Upper lobe of left lung (tissue), 4 donors: ENCODE results near the gene CYP3A5.
"Not testable (repeated sequence)": the region's sequence is repeated elsewhere in the genome, so short reads cannot be mapped to it uniquely, and the experiment has no call there.

Experiments used
- EP300 ChIP-seq, 4 donors: sonication (generic); formaldehyde crosslinking; IDR thresholded peaks; one replicate each; pipeline ENCODE4 v1.5.1; 2017; ENCODE audit warnings: antibody characterized with exemption in 4 of 4, control low read depth in 2 of 4
- POLR2A ChIP-seq, 4 donors: fragments of 450-650 bp; IDR thresholded peaks; one replicate each; pipeline ENCODE4 v1.5.1; 2016 to 2017; ENCODE audit warnings: antibody characterized with exemption in 4 of 4, mild to moderate bottlenecking in 2 of 4
- TF ChIP-seq, protein P1 (sequence below), 6 experiments: fragments of 450-650 bp in 4 of 6; fragments of 200-600 bp in 2 of 6; sonication (generic) in 2 of 6; IDR thresholded peaks; one replicate each; pipeline ENCODE4 v1.5.1; 2016 to 2019; ENCODE audit warnings: antibody characterized with exemption in 6 of 6

DNA sequence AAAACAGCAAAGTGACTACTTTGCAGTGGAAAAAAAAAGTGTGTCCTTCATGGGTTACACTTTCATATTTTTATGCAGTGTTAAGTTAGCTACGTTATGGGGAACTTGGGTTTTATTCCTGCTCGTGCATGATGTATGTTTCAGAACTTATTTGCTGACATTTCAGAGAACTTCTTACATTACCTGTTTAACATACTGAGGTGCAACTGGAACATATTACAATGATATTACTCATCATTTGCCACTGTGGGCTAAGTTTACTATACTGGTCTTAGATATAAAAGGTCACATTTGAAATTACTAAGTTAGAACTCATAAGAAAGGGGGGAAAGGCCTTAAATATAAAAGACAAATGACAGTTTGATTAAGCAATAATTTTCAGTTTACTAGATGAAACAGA lies 42.4 kb downstream of the CYP3A5 start:
- TF ChIP-seq, protein P1, sequence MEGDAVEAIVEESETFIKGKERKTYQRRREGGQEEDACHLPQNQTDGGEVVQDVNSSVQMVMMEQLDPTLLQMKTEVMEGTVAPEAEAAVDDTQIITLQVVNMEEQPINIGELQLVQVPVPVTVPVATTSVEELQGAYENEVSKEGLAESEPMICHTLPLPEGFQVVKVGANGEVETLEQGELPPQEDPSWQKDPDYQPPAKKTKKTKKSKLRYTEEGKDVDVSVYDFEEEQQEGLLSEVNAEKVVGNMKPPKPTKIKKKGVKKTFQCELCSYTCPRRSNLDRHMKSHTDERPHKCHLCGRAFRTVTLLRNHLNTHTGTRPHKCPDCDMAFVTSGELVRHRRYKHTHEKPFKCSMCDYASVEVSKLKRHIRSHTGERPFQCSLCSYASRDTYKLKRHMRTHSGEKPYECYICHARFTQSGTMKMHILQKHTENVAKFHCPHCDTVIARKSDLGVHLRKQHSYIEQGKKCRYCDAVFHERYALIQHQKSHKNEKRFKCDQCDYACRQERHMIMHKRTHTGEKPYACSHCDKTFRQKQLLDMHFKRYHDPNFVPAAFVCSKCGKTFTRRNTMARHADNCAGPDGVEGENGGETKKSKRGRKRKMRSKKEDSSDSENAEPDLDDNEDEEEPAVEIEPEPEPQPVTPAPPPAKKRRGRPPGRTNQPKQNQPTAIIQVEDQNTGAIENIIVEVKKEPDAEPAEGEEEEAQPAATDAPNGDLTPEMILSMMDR (IDR thresholded peaks at IDR 0.05) = not testable (repeated sequence)
- TF ChIP-seq POLR2A, EP300 (IDR thresholded peaks at IDR 0.05): not testable (repeated sequence)
